SK-N-SH (cell line): ENCODE measurements around the gene PITPNB.

Experiments
- CHD2 ChIP-seq: fragments of 150-350 bp; IDR thresholded peaks from 2 replicates; pipeline ENCODE4 v1.6.1; 2018; ENCODE audit warnings: low read length; ENCODE audit not compliant: partially characterized antibody
- EZH2phosphoT487 ChIP-seq: fragments of 200-600 bp; sonication (generic); IDR thresholded peaks from 2 replicates; pipeline ENCODE4 v1.6.1; 2017; ENCODE audit warnings: low read depth, mixed run types, mild to moderate bottlenecking, antibody characterized with exemption, moderate library complexity, borderline replicate concordance
- GABPA ChIP-seq: IDR thresholded peaks from 2 replicates; pipeline ENCODE4 v1.4.0; 2012; ENCODE audit warnings: low read depth, mild to moderate bottlenecking
- POLR2AphosphoS5 ChIP-seq: IDR thresholded peaks from 2 replicates; pipeline ENCODE4 v1.6.1; 2012; ENCODE audit warnings: low read depth, low read length
- REST ChIP-seq: IDR thresholded peaks from 2 replicates; pipeline ENCODE4 v1.6.1; 2012; ENCODE audit warnings: mild to moderate bottlenecking, low read depth, low read length, moderate library complexity
- TEAD4 ChIP-seq: IDR thresholded peaks from 2 replicates; pipeline ENCODE4 v1.4.0; 2012; ENCODE audit warnings: mild to moderate bottlenecking, borderline replicate concordance; ENCODE audit not compliant: insufficient read depth
- TF ChIP-seq, protein P1 (sequence below): fragments of 200-600 bp; sonication (generic); IDR thresholded peaks from 2 replicates; pipeline ENCODE4 v1.6.1; 2017; ENCODE audit warnings: antibody characterized with exemption, mild to moderate bottlenecking, moderate library complexity

DNA sequence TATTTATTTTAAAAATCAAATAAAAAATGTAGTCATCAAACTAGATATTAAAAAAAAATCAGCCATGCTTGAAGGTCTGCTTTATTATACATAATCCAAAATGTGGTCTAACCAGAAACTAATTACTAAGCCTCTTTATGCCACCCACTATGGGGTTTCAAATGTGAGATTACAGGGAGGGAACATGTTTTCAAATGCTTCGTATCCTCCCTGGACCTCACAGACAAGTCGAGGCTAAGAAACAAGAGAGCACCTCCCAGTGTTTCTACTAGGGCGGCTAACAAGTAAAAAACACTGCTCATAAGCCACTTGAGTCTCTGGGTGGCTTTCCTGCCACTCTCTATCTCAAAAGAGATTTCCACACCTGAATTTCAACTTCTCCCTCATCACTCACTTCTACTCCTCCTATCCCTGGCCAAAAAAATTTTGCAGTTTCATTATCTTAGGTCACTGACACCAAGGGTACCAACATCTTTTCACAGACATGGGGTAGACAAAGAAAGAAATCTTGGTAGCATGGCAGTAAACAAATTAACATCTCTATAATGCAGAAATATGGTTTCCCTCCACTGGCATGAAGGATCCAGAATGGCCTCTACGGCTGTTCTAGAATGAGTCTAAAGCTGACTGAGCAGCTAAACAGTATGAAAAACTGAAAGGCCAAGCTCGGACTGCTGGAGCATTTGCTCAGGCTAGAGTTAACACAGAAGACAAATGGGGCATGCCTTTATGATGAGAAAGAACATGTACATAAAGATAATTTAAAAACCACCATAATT, 50.9 kb downstream of the PITPNB start:
- TF ChIP-seq, protein P1, sequence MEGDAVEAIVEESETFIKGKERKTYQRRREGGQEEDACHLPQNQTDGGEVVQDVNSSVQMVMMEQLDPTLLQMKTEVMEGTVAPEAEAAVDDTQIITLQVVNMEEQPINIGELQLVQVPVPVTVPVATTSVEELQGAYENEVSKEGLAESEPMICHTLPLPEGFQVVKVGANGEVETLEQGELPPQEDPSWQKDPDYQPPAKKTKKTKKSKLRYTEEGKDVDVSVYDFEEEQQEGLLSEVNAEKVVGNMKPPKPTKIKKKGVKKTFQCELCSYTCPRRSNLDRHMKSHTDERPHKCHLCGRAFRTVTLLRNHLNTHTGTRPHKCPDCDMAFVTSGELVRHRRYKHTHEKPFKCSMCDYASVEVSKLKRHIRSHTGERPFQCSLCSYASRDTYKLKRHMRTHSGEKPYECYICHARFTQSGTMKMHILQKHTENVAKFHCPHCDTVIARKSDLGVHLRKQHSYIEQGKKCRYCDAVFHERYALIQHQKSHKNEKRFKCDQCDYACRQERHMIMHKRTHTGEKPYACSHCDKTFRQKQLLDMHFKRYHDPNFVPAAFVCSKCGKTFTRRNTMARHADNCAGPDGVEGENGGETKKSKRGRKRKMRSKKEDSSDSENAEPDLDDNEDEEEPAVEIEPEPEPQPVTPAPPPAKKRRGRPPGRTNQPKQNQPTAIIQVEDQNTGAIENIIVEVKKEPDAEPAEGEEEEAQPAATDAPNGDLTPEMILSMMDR, result no peak
- no peak for TF ChIP-seq POLR2AphosphoS5
- no peak for TF ChIP-seq GABPA
- TF ChIP-seq CHD2, result no peak
- no peak for TF ChIP-seq TEAD4
- TF ChIP-seq EZH2phosphoT487, result no peak
- TF ChIP-seq REST, result no peak
